Rectal smooth muscle tissue (tissue), 1 donor: ENCODE measurements around the gene TMEM273.

ENCODE experiments used
- H3K27ac ChIP-seq: one replicate; pipeline ENCODE4 v1.7.0; 2013; ENCODE audit warnings: low read depth, low read length, inconsistent platforms
- H3K27me3 ChIP-seq: one replicate; pipeline ENCODE4 v1.7.0; 2013; ENCODE audit warnings: low read length; ENCODE audit not compliant: control insufficient read depth, insufficient read depth
- H3K36me3 ChIP-seq: one replicate; pipeline ENCODE4 v1.7.0; 2013; ENCODE audit warnings: low read length; ENCODE audit not compliant: control insufficient read depth, insufficient read depth
- H3K4me1 ChIP-seq: one replicate; pipeline ENCODE4 v1.7.0; 2013; ENCODE audit warnings: low read length; ENCODE audit not compliant: control insufficient read depth, insufficient read depth
- H3K4me3 ChIP-seq: one replicate; pipeline ENCODE4 v1.7.0; 2013; ENCODE audit warnings: low read length
- H3K9ac ChIP-seq: one replicate; pipeline ENCODE4 v1.7.0; 2013; ENCODE audit warnings: low read length

The TMEM273 gene

DNA sequence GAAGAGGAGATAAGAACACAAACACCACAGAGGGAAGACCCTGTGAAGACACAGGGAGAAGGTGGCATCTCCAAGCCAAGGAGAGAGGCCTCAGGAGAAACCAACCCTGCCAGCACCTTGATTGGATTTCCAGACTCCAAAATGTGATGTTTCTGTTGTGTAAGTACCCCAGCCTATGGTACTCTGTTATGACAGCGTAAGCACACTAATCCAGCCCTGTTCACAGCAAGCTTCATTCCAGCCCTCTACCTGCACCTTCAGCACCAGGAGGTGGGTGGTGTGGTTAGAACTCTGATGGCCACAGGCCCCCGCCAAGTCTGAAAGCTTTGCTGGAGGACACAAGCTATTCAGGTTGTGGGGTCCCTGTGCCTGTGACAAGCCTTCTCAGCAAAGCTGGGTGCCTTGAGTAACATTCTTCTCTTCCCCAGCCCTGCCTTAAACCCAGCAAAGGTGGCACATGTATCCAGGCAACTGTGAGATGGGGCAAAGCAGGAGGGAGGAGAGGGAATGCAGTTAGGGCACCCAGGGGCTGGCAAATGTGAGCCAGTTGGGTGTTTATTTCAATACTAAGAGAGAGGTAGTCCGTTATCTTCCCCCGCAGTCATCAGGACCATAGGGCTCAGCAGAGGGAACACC is 77.4 kb downstream of the TMEM273 start:
- H3K27me3 ChIP-seq, result no peaks in the 10 kb centered on the region
- H3K36me3 ChIP-seq, result no peaks in the 10 kb centered on the region

GRCh38 chr10:49109669-49110340 is 78.4 kb downstream of the TMEM273 start:
- Histone ChIP-seq H3K9ac (no peak overlapping the region), H3K4me3 (no peak overlapping the region), H3K27me3 (no peaks in the 10 kb centered on the region), H3K4me1 (peaks cover 12% of the 10 kb centered on the region), H3K36me3 (no peaks in the 10 kb centered on the region), H3K27ac (no peak overlapping the region)

More for the DNA sequence above, 77.4 kb downstream of the TMEM273 start:
- no peak overlapping the region for H3K4me3 ChIP-seq
- H3K4me1 ChIP-seq, result peaks cover 12% of the 10 kb centered on the region
- no peak overlapping the region for H3K9ac ChIP-seq
- no peak overlapping the region for H3K27ac ChIP-seq

GRCh38 chr10:49108656-49109055 is 79.5 kb downstream of the TMEM273 start:
- Histone ChIP-seq H3K36me3 (no peaks in the 10 kb centered on the region), H3K9ac (no peak overlapping the region), H3K4me3 (no peak overlapping the region), H3K4me1 (peaks cover 12% of the 10 kb centered on the region), H3K27ac (no peak overlapping the region), H3K27me3 (no peaks in the 10 kb centered on the region)

- Histone ChIP-seq H3K4me1 (peaks cover 12% of the 10 kb centered on the region), H3K4me3 (no peak overlapping the region), H3K36me3 (no peaks in the 10 kb centered on the region), H3K27ac (no peak overlapping the region), H3K9ac (no peak overlapping the region), H3K27me3 (no peaks in the 10 kb centered on the region)
Observed at GRCh38 chr10:49107887-49108267, 80.3 kb downstream of the TMEM273 start.

- no peak overlapping the region for H3K9ac ChIP-seq
- no peak overlapping the region for H3K4me3 ChIP-seq
- H3K27ac ChIP-seq, result no peak overlapping the region
- H3K36me3 ChIP-seq, result no peaks in the 10 kb centered on the region
- peaks cover 12% of the 10 kb centered on the region for H3K4me1 ChIP-seq
- H3K27me3 ChIP-seq, result no peaks in the 10 kb centered on the region
Observed at GRCh38 chr10:49107111-49107886, 80.9 kb downstream of the TMEM273 start.

DNA sequence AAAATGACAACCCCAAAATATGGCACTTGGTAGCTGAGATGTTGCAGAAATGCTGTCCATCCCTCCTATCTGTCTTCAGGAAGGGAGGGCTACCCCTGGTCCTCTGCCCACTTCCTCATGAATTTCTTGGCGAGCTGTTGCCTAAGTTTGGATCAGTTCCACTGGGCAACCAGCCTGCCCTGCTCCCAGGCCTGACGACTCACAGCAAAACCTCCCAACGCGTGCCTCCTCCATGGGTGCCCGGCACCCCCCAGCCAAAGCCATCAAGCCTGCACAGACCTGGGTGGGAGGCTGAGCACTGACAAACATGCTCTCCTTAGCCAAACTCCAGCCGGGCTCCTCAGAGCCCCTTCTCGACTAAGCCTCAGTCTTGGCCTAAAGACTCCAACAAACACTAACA is 81.7 kb downstream of the TMEM273 start:
- H3K27ac ChIP-seq, result no peak overlapping the region
- H3K9ac ChIP-seq, result no peak overlapping the region
- H3K4me1 ChIP-seq, result peaks cover 12% of the 10 kb centered on the region
- H3K27me3 ChIP-seq, result no peaks in the 10 kb centered on the region
- no peaks in the 10 kb centered on the region for H3K36me3 ChIP-seq
- no peak overlapping the region for H3K4me3 ChIP-seq

GRCh38 chr10:49105076-49105475 is 83.1 kb downstream of the TMEM273 start:
- H3K27me3 ChIP-seq, result no peaks in the 10 kb centered on the region
- H3K9ac ChIP-seq, result no peak overlapping the region
- H3K4me1 ChIP-seq, result peaks cover 10% of the 10 kb centered on the region
- H3K36me3 ChIP-seq, result no peaks in the 10 kb centered on the region
- H3K4me3 ChIP-seq, result no peak overlapping the region
- no peak overlapping the region for H3K27ac ChIP-seq
